Activated CD8-positive, alpha-beta memory T cell treated with anti-CD3 and anti-CD28 coated beads, Interleukin-2, amount 50 U/mL, for 48 hours (primary cell): ENCODE data around the gene CSNK2A1.
"Not testable (repeated sequence)": the region's sequence is repeated elsewhere in the genome, so short reads cannot be mapped to it uniquely, and the experiment has no call there.

Experiments used
- DNase-seq: peaks from one replicate; pipeline ENCODE4 v3.0.0-alpha.2; 2020

The CSNK2A1 gene

DNA sequence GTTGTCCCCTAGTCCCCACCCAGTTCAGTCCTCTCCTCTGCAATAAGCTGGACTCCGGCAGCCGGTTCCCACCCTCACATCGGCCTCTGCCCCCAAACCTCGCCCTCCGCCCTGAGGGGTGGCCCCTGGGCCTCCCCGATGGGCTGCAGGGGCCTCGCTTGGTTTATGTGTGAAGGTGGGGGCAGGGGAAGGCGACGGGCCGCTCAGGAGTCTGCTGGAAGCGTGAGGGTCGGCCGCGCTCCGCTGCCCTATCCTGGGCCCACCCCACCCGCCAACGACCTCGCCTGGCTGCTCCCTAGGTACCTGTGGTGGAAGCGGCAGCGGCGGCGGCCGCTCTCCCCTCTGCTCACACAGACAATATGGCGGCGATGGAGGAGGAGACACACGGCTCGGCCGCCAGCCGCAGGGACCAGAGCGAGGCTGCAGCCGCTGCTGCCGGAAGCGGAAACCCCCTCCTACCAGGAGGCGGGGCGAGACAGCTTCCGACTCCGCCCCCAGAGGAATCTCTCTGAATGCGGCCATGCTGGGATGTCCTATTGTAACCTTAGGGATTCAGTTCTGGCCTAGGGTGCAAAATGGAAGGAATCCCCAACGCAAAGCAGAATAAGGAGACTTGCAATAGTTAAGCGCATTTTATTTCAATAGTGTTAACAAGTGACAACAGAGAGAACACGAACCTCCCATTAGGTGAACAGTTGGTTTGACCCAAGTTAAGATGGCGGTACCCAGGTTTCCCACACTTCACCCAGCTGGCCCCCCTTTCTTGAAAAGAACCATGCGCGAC, at the start of gene CSNK2A1:
Gene CSNK2A1, minus strand, starts transcription at position 422 of the 784 bp plus-strand sequence. CDS start 35,239 bp downstream, outside the sequence.
- peak; percentile 96 for DNase-seq

DNA sequence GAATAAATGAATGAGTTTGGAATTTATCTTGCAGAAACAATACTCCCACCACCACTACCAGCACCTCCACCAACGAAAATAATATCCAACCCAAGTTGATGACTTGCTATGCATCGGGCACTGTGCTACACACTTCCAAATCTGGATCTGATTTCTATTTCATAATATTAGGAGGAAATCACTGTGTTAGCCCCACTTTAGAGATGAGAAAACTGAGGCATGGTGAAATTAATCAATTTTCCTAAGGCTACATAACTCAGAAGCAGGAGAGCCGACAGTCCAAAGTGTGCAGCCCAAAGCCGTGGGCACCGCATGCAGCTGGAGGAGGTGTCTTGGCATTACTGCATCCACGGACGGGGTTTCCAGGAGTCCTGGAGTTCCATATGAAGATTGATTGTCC, 48.9 kb upstream of the CSNK2A1 start:
- no peak for DNase-seq

DNA sequence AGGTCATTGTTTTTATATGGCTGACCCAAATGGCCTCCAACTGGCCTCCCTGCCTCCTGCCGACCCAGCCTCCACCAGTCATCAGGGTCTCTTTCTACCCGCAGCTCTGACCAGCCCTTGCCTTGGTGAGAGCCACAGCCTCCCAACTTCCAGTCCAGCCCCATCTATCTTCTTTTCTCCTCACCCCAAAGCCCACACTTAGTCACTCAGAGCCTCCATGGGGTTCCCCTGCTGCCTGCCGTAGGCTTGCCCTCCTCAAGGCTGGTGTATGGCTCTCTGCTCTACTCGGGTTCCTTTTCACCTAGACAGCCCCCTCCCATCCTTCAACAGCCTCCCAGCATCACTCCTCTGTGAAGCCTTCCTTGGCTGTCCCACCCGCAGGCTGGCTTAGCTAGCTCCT, 48.4 kb upstream of the CSNK2A1 start:
- DNase-seq: no peak

DNA sequence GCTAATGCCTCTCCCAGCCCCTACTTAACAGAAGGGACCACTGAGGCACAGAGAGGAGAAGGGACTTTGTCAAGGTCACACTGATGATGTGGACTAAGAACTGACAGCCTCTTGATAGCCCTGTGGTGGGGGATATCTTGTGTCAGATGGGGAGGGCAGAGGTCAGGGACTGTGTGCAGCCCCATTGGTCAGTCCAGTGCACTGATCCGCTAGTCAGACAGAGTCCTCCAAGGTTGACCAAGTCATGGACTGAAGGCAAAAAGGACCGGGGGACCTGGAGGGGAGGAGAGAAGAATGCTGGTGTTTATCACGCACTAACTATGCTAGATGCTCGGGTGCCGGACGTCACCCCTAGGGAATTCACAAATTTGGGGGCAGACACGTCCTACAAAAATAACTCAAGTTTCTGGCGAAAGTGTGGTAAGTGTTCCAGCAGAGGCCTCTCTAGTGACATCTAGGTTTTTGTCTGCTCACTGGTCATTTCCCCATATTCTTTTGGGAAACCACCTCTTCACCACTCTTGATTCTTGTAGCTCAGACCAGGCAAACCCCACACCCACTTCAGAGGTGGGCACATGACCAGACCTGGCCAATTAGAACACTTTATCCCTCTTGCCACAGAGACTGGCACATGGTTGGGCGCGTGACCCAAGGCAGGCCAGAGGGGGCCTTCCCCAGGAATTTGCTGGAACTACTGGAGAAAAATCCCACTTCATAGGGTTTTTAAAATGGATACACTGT, 45.5 kb upstream of the CSNK2A1 start:
- no peak for DNase-seq

DNA sequence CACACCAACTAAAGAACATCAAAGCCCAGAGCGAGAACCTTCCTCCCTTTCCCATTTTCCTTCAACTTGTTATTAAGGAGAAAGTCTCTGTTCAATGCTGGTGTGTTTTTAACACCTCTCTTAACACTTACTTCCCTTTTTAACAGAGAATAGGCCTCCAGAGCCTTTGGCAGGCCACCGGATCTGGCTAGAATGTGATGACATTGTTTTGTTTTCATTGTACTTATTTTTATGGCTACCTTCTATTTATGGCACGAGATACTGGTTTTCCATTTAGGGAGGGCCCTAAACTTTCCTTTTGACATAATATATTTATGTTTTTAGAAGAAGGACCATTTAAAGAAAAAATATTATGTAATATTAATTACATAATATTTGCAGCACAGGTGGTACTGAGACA, 44.9 kb upstream of the CSNK2A1 start:
- DNase-seq: no peak

DNA sequence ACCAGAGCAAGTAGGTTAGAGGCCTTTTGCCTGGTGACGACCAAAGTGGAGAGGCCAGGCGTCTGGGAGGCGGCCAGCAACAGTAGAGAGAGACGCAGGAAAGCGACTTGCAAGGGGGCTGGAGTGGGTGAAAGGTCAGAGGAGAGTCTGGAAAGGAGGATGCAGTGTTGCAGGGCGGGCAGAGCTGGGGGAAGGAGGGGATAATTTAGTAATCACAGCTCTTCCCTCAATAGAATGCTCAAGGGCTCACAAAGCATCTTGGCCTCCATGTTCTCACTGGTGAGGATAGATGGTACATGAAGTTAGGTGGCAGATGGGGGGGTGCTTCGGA, 41.3 kb upstream of the CSNK2A1 start:
- no peak for DNase-seq

DNA sequence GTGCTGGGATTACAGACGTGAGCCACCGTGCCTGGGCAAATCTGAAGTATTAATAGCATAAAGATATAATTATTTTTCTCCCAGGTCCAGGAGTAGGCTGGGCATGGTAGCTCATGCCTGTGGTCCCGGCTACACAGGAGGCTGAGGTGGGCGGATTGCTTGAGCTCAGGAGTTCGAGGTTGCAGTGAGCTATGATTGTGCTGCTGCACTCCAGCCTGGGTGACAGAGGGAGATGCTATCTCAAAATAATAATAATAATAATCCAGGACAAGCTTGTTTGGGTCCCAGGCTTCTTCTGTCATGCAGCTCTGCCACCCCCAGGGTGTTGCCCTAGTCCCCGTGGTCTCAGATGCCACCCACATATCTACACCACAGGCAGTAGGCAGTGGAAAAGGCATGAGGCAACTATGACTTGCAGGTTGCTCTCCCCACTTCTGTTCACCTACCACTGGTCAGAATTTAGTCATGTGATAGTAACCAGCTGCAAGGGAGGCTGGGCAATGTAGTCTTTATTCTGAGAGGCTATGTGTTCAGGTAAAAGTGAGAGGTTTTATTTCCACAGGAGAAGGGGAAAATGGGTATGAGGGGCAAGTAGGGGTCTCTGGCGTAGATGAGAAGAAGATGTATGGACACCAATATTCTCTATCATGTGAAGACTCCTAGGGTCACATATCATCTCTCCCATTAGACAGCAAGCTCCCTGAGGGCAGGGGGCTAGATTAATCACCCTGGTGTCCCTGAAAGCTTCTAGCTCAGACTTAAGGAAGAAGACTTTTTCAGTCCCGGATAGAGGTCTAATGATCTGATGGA, 40.8 kb upstream of the CSNK2A1 start:
- no peak for DNase-seq

DNA sequence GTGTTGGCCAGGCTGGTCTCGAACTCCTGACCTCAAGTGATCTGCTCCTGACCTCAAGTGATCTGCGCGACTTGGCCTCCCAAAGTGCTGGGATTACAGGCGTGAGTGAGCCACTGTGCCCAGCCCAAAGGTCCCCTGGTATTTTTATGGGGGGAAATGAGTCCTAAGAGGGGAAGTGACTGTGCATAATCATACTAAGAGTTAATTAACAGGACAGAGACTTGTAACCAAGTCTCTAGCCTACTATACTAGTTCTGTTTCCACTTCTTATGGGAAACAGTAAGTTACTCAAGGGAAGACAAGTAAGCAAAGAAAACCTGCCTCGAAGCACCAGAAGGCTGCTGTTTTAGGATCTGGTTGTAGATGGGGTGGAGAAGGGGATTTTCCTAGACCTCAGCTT, 38.6 kb upstream of the CSNK2A1 start:
- no peak for DNase-seq

DNA sequence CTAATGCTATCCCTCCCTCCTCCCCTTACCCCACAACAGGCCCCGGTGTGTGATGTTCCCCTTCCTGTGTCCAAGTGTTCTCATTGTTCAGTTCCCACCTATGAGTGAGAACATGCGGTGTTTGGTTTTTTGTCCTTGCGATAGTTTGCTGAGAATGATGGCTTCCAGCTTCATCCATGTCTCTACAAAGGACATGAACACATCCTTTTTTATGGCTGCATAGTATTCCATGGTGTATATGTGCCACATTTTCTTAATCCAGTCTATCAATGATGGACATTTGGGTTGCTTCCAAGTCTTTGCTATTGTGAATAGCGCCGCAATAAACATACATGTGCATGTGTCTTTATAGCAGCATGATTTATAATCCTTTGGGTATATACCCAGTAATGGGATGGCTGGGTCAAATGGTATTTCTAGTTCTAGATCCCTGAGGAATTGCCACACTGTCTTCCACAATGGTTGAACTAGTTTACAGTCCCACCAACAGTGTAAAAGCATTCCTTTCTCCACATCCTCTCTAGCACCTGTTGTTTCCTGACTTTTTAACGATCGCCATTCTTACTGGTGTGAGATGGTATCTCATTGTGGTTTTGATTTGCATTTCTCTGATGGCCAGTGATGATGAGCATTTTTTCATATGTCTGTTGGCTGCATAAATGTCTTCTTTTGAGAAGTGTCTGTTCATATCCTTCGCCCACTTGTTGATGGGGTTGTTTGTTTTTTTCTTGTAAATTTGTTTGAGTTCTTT, 35.5 kb upstream of the CSNK2A1 start:
- not testable (repeated sequence) for DNase-seq

DNA sequence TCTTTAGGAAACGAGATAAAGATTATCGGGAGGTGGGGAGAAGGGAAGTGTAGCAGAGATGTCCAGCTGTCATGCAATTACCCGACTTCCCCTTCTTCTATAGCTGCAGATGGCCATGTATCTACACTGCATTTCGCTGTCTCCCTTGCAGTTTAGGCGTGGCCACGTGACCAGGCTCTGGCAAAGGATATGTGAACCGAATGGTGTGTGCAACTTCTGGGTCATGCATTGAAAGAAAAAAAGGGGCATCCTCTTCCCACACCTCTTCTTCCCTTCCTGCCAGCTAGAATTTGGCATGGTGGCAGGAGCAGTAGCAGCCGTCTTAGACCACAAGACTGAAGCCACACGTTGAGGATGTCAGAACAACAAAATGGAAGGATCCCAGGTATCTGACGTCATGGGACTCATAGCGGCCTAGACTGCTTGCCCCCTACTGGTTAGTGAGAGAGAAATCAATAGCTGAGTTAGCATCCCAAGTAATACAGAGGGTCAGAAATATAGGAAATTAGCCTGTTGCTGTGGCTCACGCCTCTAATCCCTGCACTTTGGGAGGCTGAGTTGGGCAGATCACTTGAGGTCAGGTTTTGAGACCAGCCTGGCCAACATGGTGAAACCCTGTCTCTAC, 33.7 kb upstream of the CSNK2A1 start:
- DNase-seq: no peak

DNA sequence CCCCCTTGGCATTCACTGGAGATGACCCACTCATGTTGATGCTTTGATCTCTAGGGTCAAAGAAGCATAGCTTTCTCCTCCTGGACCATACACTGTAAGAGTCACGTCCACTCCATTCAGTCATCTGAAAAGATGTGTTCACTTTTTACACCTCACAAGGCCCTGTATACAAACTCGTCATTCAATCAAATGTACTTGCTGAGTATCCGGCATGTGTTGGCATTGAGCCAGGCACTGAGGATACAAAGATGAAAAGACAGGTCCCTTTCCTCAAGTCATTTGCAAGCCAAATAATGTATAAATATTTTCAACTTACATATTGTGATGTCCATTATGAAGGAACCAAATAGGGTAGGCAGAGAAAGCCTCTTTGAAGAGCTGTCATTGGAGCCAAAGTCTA, 32.6 kb upstream of the CSNK2A1 start:
- no peak for DNase-seq

DNA sequence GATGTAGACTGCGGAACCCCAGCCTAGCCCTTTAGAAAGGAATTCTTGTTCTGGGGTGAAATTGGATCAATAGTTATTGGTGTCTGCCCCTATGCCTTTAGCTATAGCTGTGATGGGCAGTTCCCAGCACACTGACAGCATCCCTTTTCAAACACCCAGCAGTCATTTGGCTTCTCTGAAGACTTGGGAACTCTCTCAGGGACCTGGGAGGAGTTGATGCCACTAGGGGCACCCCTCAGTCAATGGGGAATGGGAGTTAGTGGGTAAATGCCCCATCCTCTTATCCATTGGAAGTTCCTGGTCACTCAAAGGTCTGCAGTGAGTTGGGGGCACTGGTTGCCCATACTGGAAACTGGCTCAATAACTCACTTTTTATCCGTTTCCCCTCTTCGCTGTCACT, 31.6 kb upstream of the CSNK2A1 start:
- no peak for DNase-seq

DNA sequence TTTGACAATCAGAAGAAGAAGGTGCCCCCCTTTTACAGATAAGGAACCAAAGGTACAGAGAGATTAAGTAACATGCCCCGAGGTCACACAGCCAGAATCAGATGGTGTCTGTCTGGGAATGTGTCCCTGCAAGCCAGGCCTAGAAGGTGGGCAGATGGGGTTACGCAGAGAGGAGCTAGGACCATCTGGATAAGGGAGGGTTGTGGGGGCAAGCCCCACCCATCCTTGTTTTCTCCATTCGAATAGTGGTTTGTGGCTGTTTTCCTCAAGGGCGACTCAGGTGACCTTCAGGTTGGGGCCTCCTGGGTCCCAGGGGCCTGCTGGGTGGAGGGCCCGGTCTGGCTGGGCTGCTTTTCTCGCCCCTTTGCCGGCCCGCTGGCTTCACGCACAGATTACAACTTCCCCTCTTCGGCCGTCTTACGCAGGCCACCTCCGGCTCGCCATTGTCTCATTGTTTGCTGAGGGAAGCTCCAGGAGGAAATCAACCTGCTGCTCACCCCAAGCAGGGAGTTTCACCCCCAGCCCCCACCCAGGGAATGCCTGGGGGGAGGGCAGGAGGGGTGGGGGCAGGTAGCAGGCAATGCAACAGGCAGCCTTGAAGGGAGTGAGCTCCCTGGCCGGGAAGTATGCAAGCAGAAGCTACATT, 30.8 kb upstream of the CSNK2A1 start:
- no peak for DNase-seq

DNA sequence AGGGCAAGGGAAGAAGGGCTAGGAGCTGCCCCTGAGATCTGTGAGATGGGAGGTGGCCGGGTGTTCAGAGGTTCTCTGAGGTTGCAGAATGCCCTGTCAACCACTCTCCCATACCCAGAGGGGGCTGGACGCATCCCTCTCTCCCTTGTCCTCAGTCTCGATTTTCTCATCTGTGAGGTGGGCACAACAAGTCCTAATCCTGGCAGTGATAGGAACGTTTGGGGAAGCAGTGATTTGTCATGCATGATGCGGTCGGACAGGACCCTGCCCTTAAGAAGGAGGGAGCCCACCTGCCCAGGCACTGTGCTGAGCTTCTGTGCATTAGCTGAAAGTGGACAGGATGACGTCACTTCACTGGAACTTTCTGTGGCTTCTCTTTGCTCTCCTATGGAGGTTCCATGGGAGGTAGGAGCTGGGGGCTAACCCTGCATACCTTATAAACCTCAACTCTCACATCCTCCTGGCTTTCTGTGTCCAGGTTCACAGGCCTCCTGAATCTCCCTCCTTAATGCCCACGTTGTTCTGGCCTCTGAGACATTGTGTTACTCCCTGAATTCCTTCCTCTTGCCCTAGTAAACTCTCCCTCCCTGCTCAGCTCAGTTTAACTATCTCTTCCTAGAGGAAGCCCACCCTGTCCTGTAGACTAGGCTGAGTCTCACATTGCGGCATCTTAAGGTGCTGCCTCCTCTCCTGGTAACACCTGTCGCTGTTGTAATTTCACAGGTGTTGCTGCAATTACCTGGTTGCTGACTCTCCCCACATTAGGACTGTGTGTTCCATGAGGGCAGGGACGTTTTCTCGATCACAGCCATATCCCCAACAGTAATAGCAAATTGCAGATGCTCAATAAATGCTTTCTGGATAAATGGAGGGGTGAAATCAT, 30.1 kb upstream of the CSNK2A1 start:
- no peak for DNase-seq

DNA sequence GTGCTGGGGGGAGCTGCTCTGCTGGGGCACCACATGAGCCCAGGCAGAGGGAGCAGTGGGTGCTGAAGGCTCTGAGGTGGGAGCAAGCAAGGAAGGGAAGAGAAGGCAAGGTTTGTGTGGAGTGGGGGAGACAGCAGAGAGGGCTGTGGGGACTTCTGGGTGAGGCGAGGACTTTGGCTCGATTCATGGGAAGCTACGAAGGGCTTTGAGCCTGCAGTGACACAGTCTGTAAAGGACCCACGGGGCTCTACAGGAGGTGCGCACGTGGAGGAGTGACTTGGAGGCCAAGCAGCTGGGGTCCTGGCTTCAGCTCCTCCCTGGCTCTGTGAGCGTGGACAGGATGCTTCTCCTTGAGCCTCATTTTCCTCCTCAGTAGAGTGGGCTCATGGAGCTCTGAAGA, 29.1 kb upstream of the CSNK2A1 start:
- DNase-seq: no peak

DNA sequence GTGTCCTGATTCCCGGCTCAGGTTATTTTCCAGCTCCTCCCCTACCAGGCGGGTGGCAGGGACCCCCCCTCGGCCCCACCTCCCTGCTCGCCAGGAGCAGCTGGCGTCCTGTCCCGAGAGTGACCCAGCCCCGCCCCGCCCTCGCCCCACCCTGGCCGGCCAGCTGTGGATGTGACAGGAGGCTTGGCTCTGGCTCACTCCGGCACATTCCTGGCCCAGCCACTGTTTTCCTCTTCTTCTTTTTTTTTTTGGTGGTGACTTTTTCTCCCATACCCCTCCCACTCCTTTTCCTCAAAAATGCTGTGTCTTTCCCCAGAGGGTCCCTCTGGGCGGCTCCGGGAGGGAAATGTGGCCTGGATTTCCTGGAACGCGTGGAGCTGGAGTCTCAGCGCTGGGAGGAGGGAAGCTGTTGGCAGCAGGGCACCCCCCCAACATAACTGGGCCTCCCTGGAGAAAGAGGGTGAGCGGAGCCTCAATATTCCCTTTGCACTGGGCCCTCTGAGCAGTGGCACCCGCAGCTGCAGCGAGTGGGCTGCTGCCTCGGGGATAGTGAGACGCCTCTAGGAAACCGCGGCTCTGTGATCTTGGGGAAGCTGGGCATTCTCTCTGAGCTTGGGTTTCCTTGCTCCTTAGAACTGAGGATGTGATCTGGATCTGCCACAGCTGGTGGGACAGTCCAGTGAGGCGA, 28.3 kb upstream of the CSNK2A1 start:
- no peak for DNase-seq

DNA sequence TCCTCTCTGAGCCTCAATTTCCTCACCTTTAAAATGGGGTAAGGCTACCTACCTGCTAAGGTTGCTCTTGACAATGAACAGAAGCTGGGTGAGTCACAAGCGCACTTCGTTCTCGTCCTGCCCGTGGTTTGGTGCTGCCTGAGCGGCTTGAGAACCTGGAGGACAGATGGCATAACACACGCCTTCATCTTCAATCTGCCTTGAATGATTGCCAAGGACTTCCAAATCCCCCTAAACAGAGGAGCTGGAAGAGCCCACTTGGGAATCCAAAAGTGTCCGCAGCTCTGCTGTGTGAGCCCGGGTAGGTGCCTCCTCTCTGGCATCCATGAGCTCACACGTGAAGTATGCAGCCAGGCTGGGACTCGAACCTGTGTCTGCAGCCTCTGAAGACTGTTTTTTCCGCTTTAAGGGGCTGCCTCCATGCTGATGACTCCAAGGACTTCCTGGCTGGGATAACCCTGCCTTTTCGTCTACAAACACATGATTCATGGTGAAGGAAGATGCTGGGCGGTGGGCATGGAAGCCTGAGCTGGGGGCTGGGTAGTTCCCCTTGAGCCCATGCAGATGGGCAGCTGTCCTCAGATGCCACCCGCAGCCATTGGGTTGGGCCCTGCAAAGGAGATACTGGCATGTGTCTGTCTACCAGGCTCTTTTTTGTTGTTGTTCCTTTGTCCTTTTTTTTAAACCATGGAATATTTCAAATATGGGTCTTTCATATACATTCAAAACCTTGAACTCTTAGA, 25.3 kb upstream of the CSNK2A1 start:
- DNase-seq: no peak

DNA sequence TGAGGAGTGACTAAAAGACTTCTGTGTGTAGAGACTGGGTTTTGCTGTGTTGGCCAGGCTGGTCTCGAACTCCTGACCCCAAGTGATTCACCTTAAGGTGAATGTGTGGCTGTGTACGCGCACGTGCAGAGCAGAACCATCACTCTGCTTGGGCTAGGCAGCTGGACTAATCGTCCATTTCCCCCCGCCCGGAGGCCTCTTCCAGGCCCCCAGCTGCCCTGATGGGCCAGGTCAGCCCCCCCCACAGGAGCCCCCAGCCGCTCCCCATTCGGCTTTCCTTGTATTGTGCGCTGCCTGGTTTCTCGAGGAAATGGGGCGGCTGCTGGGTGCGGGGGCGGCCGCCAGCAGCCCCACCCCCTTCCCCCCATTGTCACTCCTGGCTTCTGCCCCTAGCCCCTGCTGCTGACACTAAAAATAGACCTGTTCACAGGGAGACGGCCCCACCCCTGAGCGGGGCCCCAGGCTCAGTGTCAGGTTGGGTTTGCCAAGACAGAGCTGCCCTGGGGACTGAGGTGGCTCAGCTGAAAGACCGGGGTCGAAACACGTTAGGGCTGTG, 24.6 kb upstream of the CSNK2A1 start:
- DNase-seq: no peak

DNA sequence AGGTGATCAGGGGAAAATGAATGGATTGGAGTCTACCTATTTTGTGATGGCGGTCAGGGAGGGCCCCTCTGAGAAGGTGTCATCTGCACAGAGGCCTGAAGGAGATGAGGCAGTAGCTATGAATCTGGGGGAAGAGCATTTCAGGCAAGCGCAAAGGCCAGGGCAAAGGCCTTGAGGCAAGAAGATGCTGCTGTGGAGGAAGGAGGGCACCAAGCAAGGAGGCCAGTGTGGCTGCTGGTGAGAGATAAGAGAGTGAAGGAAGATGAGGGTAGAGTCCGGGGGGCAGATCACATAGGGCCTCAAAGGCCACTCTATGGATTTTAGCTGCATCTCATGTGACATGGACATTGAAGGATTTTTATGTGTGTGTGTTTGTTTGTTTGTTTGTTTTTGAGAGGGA, 20.6 kb upstream of the CSNK2A1 start:
- no peak for DNase-seq
